HG03520 (cell line): ENCODE results near the gene CFAP210.
"Not testable (repeated sequence)": the region's sequence is repeated elsewhere in the genome, so short reads cannot be mapped to it uniquely, and the experiment has no call there.

Experiments used
- ATAC-seq: cut with Tn5 transposase; IDR thresholded peaks from one replicate; pipeline ENCODE4 v1.9.1; 2021; ENCODE audit warnings: mild to moderate bottlenecking, moderate library complexity; ENCODE audit not compliant: unreplicated experiment

CFAP210 gene

GRCh38 chr2:169625781-169626180 is 68.4 kb downstream of the CFAP210 start:
- ATAC-seq = no peak

GRCh38 chr2:169623235-169623634 is 71.0 kb downstream of the CFAP210 start:
- ATAC-seq = no peak

GRCh38 chr2:169620509-169620908 is 73.7 kb downstream of the CFAP210 start:
- no peak for ATAC-seq

- no peak for ATAC-seq
Measured at GRCh38 chr2:169619946-169620345, 74.3 kb downstream of the CFAP210 start.

- not testable (repeated sequence) for ATAC-seq
Measured at GRCh38 chr2:169615982-169616381, 78.2 kb downstream of the CFAP210 start.

- ATAC-seq = no peak
Measured at GRCh38 chr2:169613876-169614275, 80.3 kb downstream of the CFAP210 start.

- ATAC-seq = no peak
Measured at GRCh38 chr2:169609264-169609663, 84.9 kb downstream of the CFAP210 start.

GRCh38 chr2:169599568-169599967 is 94.6 kb downstream of the CFAP210 start:
- no peak for ATAC-seq

GRCh38 chr2:169598982-169599381 is 95.2 kb downstream of the CFAP210 start:
- ATAC-seq = no peak

GRCh38 chr2:169596546-169596945 is 97.7 kb downstream of the CFAP210 start:
- not testable (repeated sequence) for ATAC-seq
